ENCODE results near the gene ADGRG1. TPM values are rescaled to one million over a fixed set of nuclear protein-coding genes. Genes with fewer than 3 reads are reported as not detected.
"Not testable (repeated sequence)": the region's sequence is repeated elsewhere in the genome, so short reads cannot be mapped to it uniquely, and the experiment has no call there.

Gene ADGRG1
- total RNA-seq, 1 experiment from 2014 or later, result 131 TPM

- H3K4me1 ChIP-seq (replicated peaks; ENCODE audit: insufficient read depth), result peaks cover 16% of the 10 kb centered on the region
- H4K20me1 ChIP-seq (ENCODE audit: insufficient read depth), result no peaks in the 10 kb centered on the region
- intact Hi-C loops (cut with micrococcal nuclease; ENCODE audit: unreplicated experiment), result loop anchor here (5.0 kb wide), 3 partner anchors 128 to 303 kb away; partner anchors contain the start of gene KATNB1
- no peaks in the 10 kb centered on the region for H3K27me3 ChIP-seq (ENCODE audit: insufficient read depth, low read depth)
- H3K4me3 ChIP-seq, result no peak overlapping the region
- TF ChIP-seq EZH2 (IDR thresholded peaks at IDR 0.05; ENCODE audit: low read depth) (no peak), CTCF (conservative IDR thresholded peaks at IDR 0.05) (no peak)
- no peak for DNase-seq
- H3F3A ChIP-seq (ENCODE audit: insufficient read depth, low read depth), result peaks cover 26% of the 10 kb centered on the region
- CTCF ChIA-PET, result no interaction called here
- no peaks in the 10 kb centered on the region for H3K79me2 ChIP-seq (ENCODE audit: low read depth)
- H3K9me2 ChIP-seq (ENCODE audit: insufficient read depth), result no peaks in the 10 kb centered on the region
- H2AFZ ChIP-seq, result no peak overlapping the region
- no peak overlapping the region for H3K4me2 ChIP-seq
- no TSS peak for BruUV-seq (replicated peaks)
- no peak overlapping the region for H3K27ac ChIP-seq
- peaks cover 6% of the 10 kb centered on the region; the same call in 1 of the 2 replicates for H3K9me3 ChIP-seq (ENCODE audit: insufficient read depth, low read depth)
- POLR2A ChIA-PET (ENCODE audit: unreplicated experiment), result interaction anchor here (0.7 kb wide), 1 partner anchor 32 kb away, joined by 4 read pairs; no protein-coding TSS in a partner anchor
- no peaks in the 10 kb centered on the region for H3K36me3 ChIP-seq (ENCODE audit: low read depth)
These were observed 33.8 kb upstream of the ADGRG1 start for GRCh38 chr16:57594531-57595031.

DNA sequence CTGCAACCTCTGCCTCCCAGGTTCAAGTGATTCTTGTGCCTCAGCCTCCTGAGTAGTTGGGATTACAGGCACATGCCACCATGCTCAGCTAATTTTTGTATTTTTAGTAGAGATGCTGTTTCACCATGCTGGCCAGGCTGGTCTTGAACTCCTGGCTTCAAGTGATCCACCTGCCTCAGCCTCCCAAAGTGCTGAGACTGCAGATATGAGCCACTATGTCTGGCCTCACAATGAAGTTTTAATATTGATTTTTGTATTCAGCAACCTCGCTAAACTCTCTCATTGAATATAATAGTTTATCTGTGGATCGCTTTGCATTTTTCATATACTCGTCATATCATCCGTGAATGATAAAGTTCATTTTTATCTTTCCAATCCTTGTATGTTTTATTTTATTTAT, 32.2 kb upstream of the ADGRG1 start:
- H4K20me1 ChIP-seq (ENCODE audit: insufficient read depth); H3K9me2 ChIP-seq (ENCODE audit: insufficient read depth); H3K9me3 ChIP-seq (ENCODE audit: insufficient read depth, low read depth); POLR2A ChIA-PET (ENCODE audit: unreplicated experiment); H3K36me3 ChIP-seq (ENCODE audit: low read depth); CTCF ChIA-PET; H3K4me2 ChIP-seq; intact Hi-C loops (cut with micrococcal nuclease; ENCODE audit: unreplicated experiment); H3K79me2 ChIP-seq (ENCODE audit: low read depth); BruUV-seq (replicated peaks); DNase-seq; H2AFZ ChIP-seq; H3K27me3 ChIP-seq (ENCODE audit: insufficient read depth, low read depth); H3K4me3 ChIP-seq; H3K27ac ChIP-seq: not testable (repeated sequence)
- peaks cover 15% of the 10 kb centered on the region for H3K4me1 ChIP-seq (replicated peaks; ENCODE audit: insufficient read depth)
- H3F3A ChIP-seq (ENCODE audit: insufficient read depth, low read depth), result peaks cover 12% of the 10 kb centered on the region; the same call in 1 of the 2 replicates

GRCh38 chr16:57598437-57598836, 30.0 kb upstream of the ADGRG1 start:
- intact Hi-C loops (cut with micrococcal nuclease; ENCODE audit: unreplicated experiment), result no loop called here
- Histone ChIP-seq H3K4me2 (no peak overlapping the region), H3K27ac (no peak overlapping the region), H3K79me2 (ENCODE audit: low read depth) (no peaks in the 10 kb centered on the region), H3K9me2 (ENCODE audit: insufficient read depth) (no peaks in the 10 kb centered on the region), H3K9me3 (ENCODE audit: insufficient read depth, low read depth) (peaks cover 6% of the 10 kb centered on the region; the same call in 1 of the 2 replicates), H3K4me3 (no peak overlapping the region), H3K27me3 (ENCODE audit: insufficient read depth, low read depth) (no peaks in the 10 kb centered on the region), H3K4me1 (replicated peaks; ENCODE audit: insufficient read depth) (peaks cover 13% of the 10 kb centered on the region), H2AFZ (no peak overlapping the region), H3F3A (ENCODE audit: insufficient read depth, low read depth) (peaks cover 7% of the 10 kb centered on the region), H3K36me3 (ENCODE audit: low read depth) (no peaks in the 10 kb centered on the region), H4K20me1 (ENCODE audit: insufficient read depth) (no peaks in the 10 kb centered on the region)
- POLR2A ChIA-PET (ENCODE audit: unreplicated experiment), result no interaction called here
- no TSS peak for BruUV-seq (replicated peaks)
- CTCF ChIA-PET, result no interaction called here
- TF ChIP-seq CTCF (conservative IDR thresholded peaks at IDR 0.05), result no peak
- no peak for TF ChIP-seq EZH2 (IDR thresholded peaks at IDR 0.05; ENCODE audit: low read depth)
- no peak for DNase-seq
